ENCODE results near the gene PCNX2.

DNA sequence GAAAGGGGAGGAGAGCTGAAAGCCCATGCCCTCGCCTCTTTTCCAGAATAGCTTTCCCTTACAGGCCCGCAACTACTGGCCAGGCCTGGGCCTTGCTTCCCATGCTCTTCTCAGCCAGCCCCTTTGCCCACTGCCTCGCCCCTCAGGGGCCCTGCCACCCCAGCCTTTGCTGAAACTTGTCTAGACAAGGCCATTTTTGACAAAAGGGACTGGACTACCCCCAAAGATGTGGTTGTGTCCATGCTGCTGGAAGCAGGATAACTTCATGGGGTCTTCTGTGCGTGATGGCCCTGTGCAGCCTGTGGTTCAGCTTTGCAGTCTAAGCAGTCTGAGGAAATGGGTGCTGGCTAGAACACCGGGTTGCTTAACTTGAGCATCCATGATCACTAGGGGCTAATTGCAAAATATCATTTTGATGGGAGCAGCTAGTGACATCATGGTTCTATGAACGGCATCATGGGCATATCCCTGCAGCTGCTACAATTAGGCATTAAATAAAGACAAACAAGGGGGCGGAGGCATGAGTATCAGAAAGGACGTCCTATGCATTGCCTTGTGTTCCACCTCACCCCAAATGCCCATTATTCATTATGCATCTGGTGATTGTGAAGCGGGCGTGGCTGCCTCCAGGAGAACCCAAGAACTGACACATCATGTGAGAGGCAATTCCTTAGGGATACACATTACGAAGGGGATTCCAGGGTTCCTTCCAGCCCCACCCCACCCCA, 308.3 kb downstream of the PCNX2 start:
- TF ChIP-seq, protein P1, sequence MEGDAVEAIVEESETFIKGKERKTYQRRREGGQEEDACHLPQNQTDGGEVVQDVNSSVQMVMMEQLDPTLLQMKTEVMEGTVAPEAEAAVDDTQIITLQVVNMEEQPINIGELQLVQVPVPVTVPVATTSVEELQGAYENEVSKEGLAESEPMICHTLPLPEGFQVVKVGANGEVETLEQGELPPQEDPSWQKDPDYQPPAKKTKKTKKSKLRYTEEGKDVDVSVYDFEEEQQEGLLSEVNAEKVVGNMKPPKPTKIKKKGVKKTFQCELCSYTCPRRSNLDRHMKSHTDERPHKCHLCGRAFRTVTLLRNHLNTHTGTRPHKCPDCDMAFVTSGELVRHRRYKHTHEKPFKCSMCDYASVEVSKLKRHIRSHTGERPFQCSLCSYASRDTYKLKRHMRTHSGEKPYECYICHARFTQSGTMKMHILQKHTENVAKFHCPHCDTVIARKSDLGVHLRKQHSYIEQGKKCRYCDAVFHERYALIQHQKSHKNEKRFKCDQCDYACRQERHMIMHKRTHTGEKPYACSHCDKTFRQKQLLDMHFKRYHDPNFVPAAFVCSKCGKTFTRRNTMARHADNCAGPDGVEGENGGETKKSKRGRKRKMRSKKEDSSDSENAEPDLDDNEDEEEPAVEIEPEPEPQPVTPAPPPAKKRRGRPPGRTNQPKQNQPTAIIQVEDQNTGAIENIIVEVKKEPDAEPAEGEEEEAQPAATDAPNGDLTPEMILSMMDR (IDR thresholded peaks at IDR 0.05), result no peak
- TF ChIP-seq EZH2 (IDR thresholded peaks at IDR 0.05; ENCODE audit: borderline replicate concordance, insufficient read depth, low read depth, low read length, poor library complexity, severe bottlenecking), result no peak

Data from B cell (primary cell).